HepG2 (cell line): ENCODE data around the gene BCL6. TPM values are rescaled to one million over a fixed set of nuclear protein-coding genes. Genes with fewer than 3 reads are reported as not detected.

Source experiments
- EHMT2 ChIP-seq: fragments of 200-600 bp; sonication (generic); IDR thresholded peaks from 2 replicates; pipeline ENCODE4 v1.7.0; 2017; ENCODE audit warnings: antibody characterized with exemption, low read depth, low read length, borderline replicate concordance
- FOXM1 ChIP-seq: sonication (generic); formaldehyde crosslinking; IDR thresholded peaks from 2 replicates; pipeline ENCODE4 v1.5.0; 2020; ENCODE audit warnings: missing genetic modification reagents
- GATA4 ChIP-seq: sonication (generic); IDR thresholded peaks from 2 replicates; pipeline ENCODE4 v1.6.1; 2016; ENCODE audit warnings: antibody characterized with exemption, low read depth, borderline replicate concordance
- KLF16 ChIP-seq, 2 experiments: sonication (generic) in 1 of 2; formaldehyde crosslinking in 1 of 2; IDR thresholded peaks; 2 replicates each; pipeline versions ENCODE4 v1.6.1 to v1.8.0; 2016 to 2023; ENCODE audit warnings: missing genetic modification reagents in 2 of 2, missing compliant biosample characterization in 1 of 2
- KMT2B ChIP-seq: IDR thresholded peaks from 2 replicates; pipeline ENCODE4 v1.6.1; 2016; ENCODE audit warnings: missing genetic modification reagents, missing compliant biosample characterization
- NFIB ChIP-seq: sonication (generic); formaldehyde crosslinking; IDR thresholded peaks from 2 replicates; pipeline ENCODE4 v1.9.0; 2021; ENCODE audit warnings: missing genetic modification reagents, mild to moderate bottlenecking, borderline replicate concordance
- NFIC ChIP-seq: IDR thresholded peaks from 2 replicates; pipeline ENCODE4 v1.6.1; 2012; ENCODE audit warnings: mild to moderate bottlenecking, low read length, inconsistent platforms
- NKX3-1 ChIP-seq: sonication (generic); formaldehyde crosslinking; IDR thresholded peaks from 2 replicates; pipeline ENCODE4 v1.5.0; 2020; ENCODE audit warnings: missing genetic modification reagents
- NR2F1 ChIP-seq, 2 experiments: fragments of 450-650 bp in 1 of 2; formaldehyde crosslinking in 1 of 2; IDR thresholded peaks; 2 replicates each; pipeline versions ENCODE4 v1.5.0 to v1.6.1; 2016 to 2020; ENCODE audit warnings: mild to moderate bottlenecking in 1 of 2, missing compliant biosample characterization in 1 of 2, missing genetic modification reagents in 1 of 2, moderate library complexity in 1 of 2
- RBFOX2 ChIP-seq: fragments of 200-400 bp; formaldehyde crosslinking; IDR thresholded peaks from 2 replicates; pipeline ENCODE4 v1.6.1; 2017; ENCODE audit warnings: low read depth, mild to moderate bottlenecking, low read length
- TBL1XR1 ChIP-seq: fragments of 150-350 bp; IDR thresholded peaks from 2 replicates; pipeline ENCODE4 v1.6.1; 2014; ENCODE audit warnings: borderline replicate concordance, low read length; ENCODE audit not compliant: partially characterized antibody
- ZNF230 ChIP-seq: sonication (generic); formaldehyde crosslinking; IDR thresholded peaks from 2 replicates; pipeline ENCODE4 v1.4.0; 2020; ENCODE audit warnings: mild to moderate bottlenecking, missing genetic modification reagents
- polyA plus RNA-seq, 8 experiments: library from polyadenylated mRNA; depleted of rRNA in 3 of 8; stranded (reverse) in 7 of 8; unstranded in 1 of 8; fragments of >200 nt; fragmentation: Illumina TruSeq in 4 of 8; extraction: Trizol in 4 of 8; gene quantifications; 2 replicates each; pipeline versions ENCODE4 v1.2.1 to v1.2.3, GENCODE V29; 2011 to 2016; ENCODE audit warnings: low read depth in 4 of 8, missing spikeins in 1 of 8, mixed read lengths in 1 of 8; ENCODE audit not compliant: insufficient read depth in 1 of 8
- total RNA-seq, 5 experiments: library from RNA; depleted of rRNA; stranded (reverse); fragments of >200 nt; fragmentation: Illumina TruSeq; extraction: Trizol; gene quantifications; 2 replicates each; pipeline ENCODE4 v1.2.3, GENCODE V29; 2016; ENCODE audit warnings: low read depth in 1 of 5
- TF ChIP-seq, protein P1 (sequence below): IDR thresholded peaks from 2 replicates; pipeline ENCODE4 v1.4.0; 2020; ENCODE audit warnings: mild to moderate bottlenecking, missing genetic modification reagents
- TF ChIP-seq, protein P2 (sequence below): sonication (generic); formaldehyde crosslinking; IDR thresholded peaks from 2 replicates; pipeline ENCODE4 v1.4.0; 2020; ENCODE audit warnings: mild to moderate bottlenecking, missing genetic modification reagents
- TF ChIP-seq, protein P3 (sequence below): sonication (generic); formaldehyde crosslinking; IDR thresholded peaks from 2 replicates; pipeline ENCODE4 v1.4.0; 2020; ENCODE audit warnings: mild to moderate bottlenecking, low read depth, missing genetic modification reagents
- TF ChIP-seq, protein P4 (sequence below): sonication (generic); formaldehyde crosslinking; IDR thresholded peaks from 2 replicates; pipeline ENCODE4 v1.8.1; 2023; ENCODE audit warnings: mild to moderate bottlenecking, inconsistent platforms, moderate library complexity, missing genetic modification reagents, borderline replicate concordance
- TF ChIP-seq, protein P5 (sequence below): sonication (generic); formaldehyde crosslinking; IDR thresholded peaks from 2 replicates; pipeline ENCODE4 v1.4.0; 2020; ENCODE audit warnings: missing genetic modification reagents, borderline replicate concordance

Gene BCL6
- total and polyA plus RNA-seq, 2 of the 13 experiments (the other 11 are each of a cell fraction or from before 2014, with no cell fraction given) = 21.2 to 53.7 TPM

DNA sequence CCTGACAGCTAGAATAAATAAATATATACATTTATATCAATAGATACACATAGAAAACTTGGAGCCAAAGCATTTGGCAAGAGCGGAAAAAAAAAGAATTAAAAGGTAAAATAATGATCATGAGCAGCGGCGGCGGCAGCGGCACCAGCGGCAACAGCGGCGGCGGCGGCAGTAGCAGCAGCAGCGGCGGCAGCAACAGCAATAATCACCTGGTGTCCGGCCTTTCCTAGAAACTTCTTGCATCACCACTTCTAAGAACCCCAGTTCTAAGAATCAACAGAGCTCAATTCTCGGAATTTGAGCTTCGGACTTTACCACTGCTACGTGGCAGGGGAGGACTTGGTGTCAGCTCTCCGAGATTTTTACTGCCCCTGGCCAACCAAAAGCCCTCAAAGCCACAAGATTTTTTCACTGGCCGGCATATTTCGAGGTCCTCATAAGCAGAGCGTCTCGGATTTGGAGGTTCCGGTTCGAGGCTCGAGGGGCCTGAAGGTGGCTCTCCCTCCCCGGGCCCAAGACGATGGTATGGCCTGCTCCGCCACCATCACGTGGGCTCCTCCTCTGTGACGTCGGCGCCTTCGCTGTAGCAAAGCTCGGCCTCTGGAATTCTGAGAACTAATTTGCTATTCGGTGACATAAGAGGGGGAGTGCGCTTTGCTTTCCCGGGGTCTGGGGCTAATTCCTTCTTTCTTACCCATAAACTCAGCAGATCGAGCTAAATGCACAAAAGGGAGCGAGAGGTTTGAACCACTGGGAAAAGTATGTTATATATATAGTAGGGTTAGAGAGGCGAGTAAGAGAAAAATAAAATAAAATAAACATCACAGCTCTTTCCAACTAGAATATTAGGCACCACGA, at the start of gene BCL6 (continued):
- TF ChIP-seq, protein P1, sequence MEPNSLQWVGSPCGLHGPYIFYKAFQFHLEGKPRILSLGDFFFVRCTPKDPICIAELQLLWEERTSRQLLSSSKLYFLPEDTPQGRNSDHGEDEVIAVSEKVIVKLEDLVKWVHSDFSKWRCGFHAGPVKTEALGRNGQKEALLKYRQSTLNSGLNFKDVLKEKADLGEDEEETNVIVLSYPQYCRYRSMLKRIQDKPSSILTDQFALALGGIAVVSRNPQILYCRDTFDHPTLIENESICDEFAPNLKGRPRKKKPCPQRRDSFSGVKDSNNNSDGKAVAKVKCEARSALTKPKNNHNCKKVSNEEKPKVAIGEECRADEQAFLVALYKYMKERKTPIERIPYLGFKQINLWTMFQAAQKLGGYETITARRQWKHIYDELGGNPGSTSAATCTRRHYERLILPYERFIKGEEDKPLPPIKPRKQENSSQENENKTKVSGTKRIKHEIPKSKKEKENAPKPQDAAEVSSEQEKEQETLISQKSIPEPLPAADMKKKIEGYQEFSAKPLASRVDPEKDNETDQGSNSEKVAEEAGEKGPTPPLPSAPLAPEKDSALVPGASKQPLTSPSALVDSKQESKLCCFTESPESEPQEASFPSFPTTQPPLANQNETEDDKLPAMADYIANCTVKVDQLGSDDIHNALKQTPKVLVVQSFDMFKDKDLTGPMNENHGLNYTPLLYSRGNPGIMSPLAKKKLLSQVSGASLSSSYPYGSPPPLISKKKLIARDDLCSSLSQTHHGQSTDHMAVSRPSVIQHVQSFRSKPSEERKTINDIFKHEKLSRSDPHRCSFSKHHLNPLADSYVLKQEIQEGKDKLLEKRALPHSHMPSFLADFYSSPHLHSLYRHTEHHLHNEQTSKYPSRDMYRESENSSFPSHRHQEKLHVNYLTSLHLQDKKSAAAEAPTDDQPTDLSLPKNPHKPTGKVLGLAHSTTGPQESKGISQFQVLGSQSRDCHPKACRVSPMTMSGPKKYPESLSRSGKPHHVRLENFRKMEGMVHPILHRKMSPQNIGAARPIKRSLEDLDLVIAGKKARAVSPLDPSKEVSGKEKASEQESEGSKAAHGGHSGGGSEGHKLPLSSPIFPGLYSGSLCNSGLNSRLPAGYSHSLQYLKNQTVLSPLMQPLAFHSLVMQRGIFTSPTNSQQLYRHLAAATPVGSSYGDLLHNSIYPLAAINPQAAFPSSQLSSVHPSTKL = peak; percentile 84
- TF ChIP-seq KMT2B (CRISPR knock-in tag) (peak; percentile 83), NR2F1 (CRISPR knock-in tag; IDR thresholded peaks at IDR 0.05) (peak in 1 of 2 experiments; percentile 33; a peak in 1 of 4 replicates), RBFOX2 (peak; percentile 94), EHMT2 (no peak), NFIB (CRISPR knock-in tag) (no peak), NFIC (peak; percentile 60; the same call in 1 of the 2 replicates), ZNF230 (no peak; the same call in 1 of the 2 replicates), GATA4 (peak; percentile 32; the same call in 1 of the 2 replicates), TBL1XR1 (peak; percentile 97), FOXM1 (no peak), KLF16 (CRISPR knock-in tag; IDR thresholded peaks at IDR 0.05) (peak in 1 of 2 experiments; percentile 93; a peak in 2 of 4 replicates), NKX3-1 (CRISPR knock-in tag) (peak; percentile 87; the same call in 1 of the 2 replicates)
- TF ChIP-seq, protein P2, sequence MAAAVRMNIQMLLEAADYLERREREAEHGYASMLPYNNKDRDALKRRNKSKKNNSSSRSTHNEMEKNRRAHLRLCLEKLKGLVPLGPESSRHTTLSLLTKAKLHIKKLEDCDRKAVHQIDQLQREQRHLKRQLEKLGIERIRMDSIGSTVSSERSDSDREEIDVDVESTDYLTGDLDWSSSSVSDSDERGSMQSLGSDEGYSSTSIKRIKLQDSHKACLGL = no peak
- TF ChIP-seq, protein P3, sequence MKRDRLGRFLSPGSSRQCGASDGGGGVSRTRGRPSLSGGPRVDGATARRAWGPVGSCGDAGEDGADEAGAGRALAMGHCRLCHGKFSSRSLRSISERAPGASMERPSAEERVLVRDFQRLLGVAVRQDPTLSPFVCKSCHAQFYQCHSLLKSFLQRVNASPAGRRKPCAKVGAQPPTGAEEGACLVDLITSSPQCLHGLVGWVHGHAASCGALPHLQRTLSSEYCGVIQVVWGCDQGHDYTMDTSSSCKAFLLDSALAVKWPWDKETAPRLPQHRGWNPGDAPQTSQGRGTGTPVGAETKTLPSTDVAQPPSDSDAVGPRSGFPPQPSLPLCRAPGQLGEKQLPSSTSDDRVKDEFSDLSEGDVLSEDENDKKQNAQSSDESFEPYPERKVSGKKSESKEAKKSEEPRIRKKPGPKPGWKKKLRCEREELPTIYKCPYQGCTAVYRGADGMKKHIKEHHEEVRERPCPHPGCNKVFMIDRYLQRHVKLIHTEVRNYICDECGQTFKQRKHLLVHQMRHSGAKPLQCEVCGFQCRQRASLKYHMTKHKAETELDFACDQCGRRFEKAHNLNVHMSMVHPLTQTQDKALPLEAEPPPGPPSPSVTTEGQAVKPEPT (CRISPR knock-in tag) = peak; percentile 78; the same call in 1 of the 2 replicates
- TF ChIP-seq, protein P4, sequence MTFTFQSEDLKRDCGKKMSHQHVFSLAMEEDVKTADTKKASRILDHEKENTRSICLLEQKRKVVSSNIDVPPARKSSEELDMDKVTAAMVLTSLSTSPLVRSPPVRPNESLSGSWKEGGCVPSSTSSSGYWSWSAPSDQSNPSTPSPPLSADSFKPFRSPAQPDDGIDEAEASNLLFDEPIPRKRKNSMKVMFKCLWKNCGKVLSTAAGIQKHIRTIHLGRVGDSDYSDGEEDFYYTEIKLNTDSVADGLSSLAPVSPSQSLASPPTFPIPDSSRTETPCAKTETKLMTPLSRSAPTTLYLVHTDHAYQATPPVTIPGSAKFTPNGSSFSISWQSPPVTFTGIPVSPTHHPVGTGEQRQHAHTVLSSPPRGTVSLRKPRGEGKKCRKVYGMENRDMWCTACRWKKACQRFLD (CRISPR knock-in tag) = no peak
- TF ChIP-seq, protein P5, sequence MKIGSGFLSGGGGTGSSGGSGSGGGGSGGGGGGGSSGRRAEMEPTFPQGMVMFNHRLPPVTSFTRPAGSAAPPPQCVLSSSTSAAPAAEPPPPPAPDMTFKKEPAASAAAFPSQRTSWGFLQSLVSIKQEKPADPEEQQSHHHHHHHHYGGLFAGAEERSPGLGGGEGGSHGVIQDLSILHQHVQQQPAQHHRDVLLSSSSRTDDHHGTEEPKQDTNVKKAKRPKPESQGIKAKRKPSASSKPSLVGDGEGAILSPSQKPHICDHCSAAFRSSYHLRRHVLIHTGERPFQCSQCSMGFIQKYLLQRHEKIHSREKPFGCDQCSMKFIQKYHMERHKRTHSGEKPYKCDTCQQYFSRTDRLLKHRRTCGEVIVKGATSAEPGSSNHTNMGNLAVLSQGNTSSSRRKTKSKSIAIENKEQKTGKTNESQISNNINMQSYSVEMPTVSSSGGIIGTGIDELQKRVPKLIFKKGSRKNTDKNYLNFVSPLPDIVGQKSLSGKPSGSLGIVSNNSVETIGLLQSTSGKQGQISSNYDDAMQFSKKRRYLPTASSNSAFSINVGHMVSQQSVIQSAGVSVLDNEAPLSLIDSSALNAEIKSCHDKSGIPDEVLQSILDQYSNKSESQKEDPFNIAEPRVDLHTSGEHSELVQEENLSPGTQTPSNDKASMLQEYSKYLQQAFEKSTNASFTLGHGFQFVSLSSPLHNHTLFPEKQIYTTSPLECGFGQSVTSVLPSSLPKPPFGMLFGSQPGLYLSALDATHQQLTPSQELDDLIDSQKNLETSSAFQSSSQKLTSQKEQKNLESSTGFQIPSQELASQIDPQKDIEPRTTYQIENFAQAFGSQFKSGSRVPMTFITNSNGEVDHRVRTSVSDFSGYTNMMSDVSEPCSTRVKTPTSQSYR (CRISPR knock-in tag) = peak; percentile 44; the same call in 1 of the 2 replicates
